Esophagus squamous epithelium (tissue), 5 donors: Measurements from ENCODE around the gene DGUOK. TPM values are rescaled to one million over a fixed set of nuclear protein-coding genes. Genes with fewer than 3 reads are reported as not detected.

Experiments
- DNase-seq: peaks from one replicate; lab custom pipeline; 2025; lab: John Stamatoyannopoulos, UW
- H3K27ac ChIP-seq, 4 donors: fragments of 200-600 bp; sonication (generic); one replicate each; pipeline ENCODE4 v1.5.1; 2016 to 2019; ENCODE audit warnings: mild to moderate bottlenecking in 1 of 4
- H3K27me3 ChIP-seq, 4 donors: fragments of 200-600 bp; sonication (generic); 1 replicate in 3 of 4; 2 replicates in 1 of 4; pipeline versions ENCODE4 v1.5.1 to v1.6.0; 2017 to 2021; ENCODE audit warnings: antibody characterized with exemption in 1 of 4
- H3K36me3 ChIP-seq, 3 donors: fragments of 200-600 bp; sonication (generic); one replicate each; pipeline ENCODE4 v1.5.1; 2016 to 2019
- H3K4me1 ChIP-seq, 3 donors: fragments of 200-600 bp; sonication (generic); one replicate each; pipeline ENCODE4 v1.5.1; 2017 to 2019
- H3K4me3 ChIP-seq, 4 donors: fragments of 200-600 bp; sonication (generic); 1 replicate in 3 of 4; 2 replicates in 1 of 4; pipeline ENCODE4 v1.5.1; 2016 to 2019; ENCODE audit warnings: mild to moderate bottlenecking in 2 of 4, moderate library complexity in 1 of 4
- H3K9me3 ChIP-seq, 3 donors: fragments of 200-600 bp; sonication (generic); one replicate each; pipeline ENCODE4 v1.5.1; 2016 to 2019
- POLR2A ChIP-seq, 4 donors: fragments of 450-650 bp; IDR thresholded peaks; one replicate each; pipeline ENCODE4 v1.6.1; 2017; ENCODE audit warnings: antibody characterized with exemption in 4 of 4, mild to moderate bottlenecking in 4 of 4, moderate library complexity in 3 of 4
- WGBS, 2 donors: methylation state at CpG; one replicate each; pipeline ENCODE4 v1.1.5; 2018; 5-methylcytosine and 5-hydroxymethylcytosine counted together
- intact Hi-C: fragments of 100-400 bp; cut with DNase I; formaldehyde crosslinking; loops from one replicate; pipeline ENCODE4 v1.15.0; 2022
- total RNA-seq, 4 donors: library from RNA; depleted of rRNA; stranded (reverse); fragments of >200 nt; gene quantifications; one replicate each; pipeline ENCODE4 v1.1.0, GENCODE V29; 2016
- TF ChIP-seq, protein P1 (sequence below), 6 experiments: fragments of 450-650 bp in 4 of 6; fragments of 200-600 bp in 2 of 6; sonication (generic) in 2 of 6; IDR thresholded peaks; one replicate each; pipeline ENCODE4 v1.5.1; 2016 to 2019; ENCODE audit warnings: antibody characterized with exemption in 6 of 6, mild to moderate bottlenecking in 4 of 6, moderate library complexity in 4 of 6
- donor health status: DM: yes; HTN: yes; CAD: no.

DGUOK gene
- total RNA-seq, 4 donors from 2014 or later: 23.5 to 53.4 (median 40.2) TPM

DNA sequence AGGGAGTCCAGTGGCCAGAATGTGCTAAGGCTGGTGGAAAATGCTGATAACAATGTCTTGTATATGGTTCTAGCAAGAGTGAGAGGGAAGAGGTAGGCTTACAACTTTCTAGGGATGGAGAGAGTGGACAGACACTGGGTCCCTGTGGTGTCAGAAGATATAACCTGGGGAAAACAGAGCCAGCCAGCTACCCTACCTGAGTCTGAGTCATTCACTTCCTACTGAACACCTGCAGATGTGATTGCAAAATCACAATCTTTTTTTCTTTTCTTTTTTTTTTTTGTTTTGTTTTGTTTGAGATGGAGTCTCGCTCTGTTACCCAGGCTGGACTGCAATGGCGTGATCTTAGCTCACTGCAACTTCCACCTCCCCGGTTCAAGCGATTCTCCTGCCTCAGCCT, 65.4 kb downstream of the DGUOK start:
- peaks cover 27 to 83% (median 27%) of the 10 kb centered on the region in 3 donors for H3K4me1 ChIP-seq
- TF ChIP-seq, protein P1, sequence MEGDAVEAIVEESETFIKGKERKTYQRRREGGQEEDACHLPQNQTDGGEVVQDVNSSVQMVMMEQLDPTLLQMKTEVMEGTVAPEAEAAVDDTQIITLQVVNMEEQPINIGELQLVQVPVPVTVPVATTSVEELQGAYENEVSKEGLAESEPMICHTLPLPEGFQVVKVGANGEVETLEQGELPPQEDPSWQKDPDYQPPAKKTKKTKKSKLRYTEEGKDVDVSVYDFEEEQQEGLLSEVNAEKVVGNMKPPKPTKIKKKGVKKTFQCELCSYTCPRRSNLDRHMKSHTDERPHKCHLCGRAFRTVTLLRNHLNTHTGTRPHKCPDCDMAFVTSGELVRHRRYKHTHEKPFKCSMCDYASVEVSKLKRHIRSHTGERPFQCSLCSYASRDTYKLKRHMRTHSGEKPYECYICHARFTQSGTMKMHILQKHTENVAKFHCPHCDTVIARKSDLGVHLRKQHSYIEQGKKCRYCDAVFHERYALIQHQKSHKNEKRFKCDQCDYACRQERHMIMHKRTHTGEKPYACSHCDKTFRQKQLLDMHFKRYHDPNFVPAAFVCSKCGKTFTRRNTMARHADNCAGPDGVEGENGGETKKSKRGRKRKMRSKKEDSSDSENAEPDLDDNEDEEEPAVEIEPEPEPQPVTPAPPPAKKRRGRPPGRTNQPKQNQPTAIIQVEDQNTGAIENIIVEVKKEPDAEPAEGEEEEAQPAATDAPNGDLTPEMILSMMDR (IDR thresholded peaks at IDR 0.05): no peak
- TF ChIP-seq POLR2A (IDR thresholded peaks at IDR 0.05): no peak
- intact Hi-C loops: loop anchor here (10.0 kb wide), 1 partner anchor 167 kb away; the partner anchor contains the start of gene STAMBP
- 45 to 47% methylated on average over 4 of the region's 4 CpGs for WGBS, 2 donors
- no peak overlapping the region for H3K4me3 ChIP-seq
- H3K9me3 ChIP-seq: no peaks in the 10 kb centered on the region
- peak overlapping the region in 2 of 4 donors; percentile 42 to 60 for H3K27ac ChIP-seq
- no peaks in the 10 kb centered on the region for H3K27me3 ChIP-seq
- peaks cover 0 to 20% (median 0%) of the 10 kb centered on the region in 3 donors for H3K36me3 ChIP-seq
- DNase-seq: no peak

DNA sequence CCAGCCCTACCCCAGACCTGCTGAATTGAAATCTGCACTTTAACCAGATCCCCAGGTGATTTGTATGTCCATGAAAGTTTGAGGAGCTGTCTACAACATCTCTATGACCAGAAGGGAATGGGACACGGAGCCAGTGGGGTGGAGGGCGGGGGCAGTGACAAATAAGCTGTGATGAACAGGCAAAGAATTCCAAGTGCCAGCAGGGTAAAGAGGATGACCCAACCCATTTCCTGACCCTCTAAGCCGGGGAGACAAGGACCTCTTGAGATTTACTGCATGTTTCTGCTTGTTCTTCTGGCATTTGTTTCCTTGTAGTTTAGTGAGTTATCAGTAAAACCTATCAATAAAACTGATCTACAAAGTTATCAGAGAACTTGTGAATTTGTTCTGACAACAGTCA, 66.7 kb downstream of the DGUOK start:
- intact Hi-C loops: loop anchor here (10.0 kb wide), 1 partner anchor 169 kb away; the partner anchor contains the start of gene STAMBP

DNA sequence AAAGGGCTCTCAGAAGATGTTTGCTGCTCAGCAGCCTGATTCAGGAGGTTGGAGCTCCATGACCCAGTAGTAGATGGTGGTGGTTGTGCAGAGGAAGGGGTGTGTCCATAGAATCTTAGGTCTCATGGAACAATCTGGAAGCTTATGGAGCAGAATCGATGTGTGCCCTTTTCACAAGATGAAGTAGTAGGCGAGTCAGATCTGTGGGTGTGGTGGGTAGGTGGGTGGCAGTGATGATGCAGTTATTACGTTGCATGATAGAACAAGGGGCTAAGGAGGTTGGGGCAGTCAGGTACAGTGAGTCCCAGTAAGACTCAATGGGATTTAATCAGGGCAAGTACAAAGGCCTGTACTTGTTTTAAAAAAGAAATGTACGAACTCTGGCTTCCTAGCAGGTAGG, 67.1 kb downstream of the DGUOK start:
- Histone ChIP-seq H3K4me3 (no peak overlapping the region), H3K9me3 (no peaks in the 10 kb centered on the region), H3K27ac (peak overlapping the region in 1 of 4 donors; percentile 29), H3K36me3 (peaks cover 0 to 20% (median 0%) of the 10 kb centered on the region in 3 donors), H3K4me1 (peaks cover 14 to 78% (median 15%) of the 10 kb centered on the region in 3 donors), H3K27me3 (no peaks in the 10 kb centered on the region)
- 54 to 68% methylated on average over 4 of the region's 4 CpGs for WGBS, 2 donors
- intact Hi-C loops: loop anchor here (10.0 kb wide), 1 partner anchor 169 kb away; the partner anchor contains the start of gene STAMBP
- DNase-seq: no peak
- TF ChIP-seq POLR2A (IDR thresholded peaks at IDR 0.05): no peak
- TF ChIP-seq, protein P1 (IDR thresholded peaks at IDR 0.05): no peak

More for the DNA sequence above, 66.7 kb downstream of the DGUOK start:
- 43 to 50% methylated on average over 3 of the region's 3 CpGs for WGBS, 2 donors
- H3K9me3 ChIP-seq: no peaks in the 10 kb centered on the region
- peak overlapping the region in 1 of 4 donors; percentile 29 for H3K27ac ChIP-seq
- peaks cover 0 to 20% (median 0%) of the 10 kb centered on the region in 3 donors for H3K36me3 ChIP-seq
- H3K4me1 ChIP-seq: peaks cover 15 to 82% (median 18%) of the 10 kb centered on the region in 3 donors
- DNase-seq: no peak
- TF ChIP-seq POLR2A (IDR thresholded peaks at IDR 0.05): no peak
- TF ChIP-seq, protein P1 (IDR thresholded peaks at IDR 0.05): no peak
- no peak overlapping the region for H3K4me3 ChIP-seq
- H3K27me3 ChIP-seq: no peaks in the 10 kb centered on the region

DNA sequence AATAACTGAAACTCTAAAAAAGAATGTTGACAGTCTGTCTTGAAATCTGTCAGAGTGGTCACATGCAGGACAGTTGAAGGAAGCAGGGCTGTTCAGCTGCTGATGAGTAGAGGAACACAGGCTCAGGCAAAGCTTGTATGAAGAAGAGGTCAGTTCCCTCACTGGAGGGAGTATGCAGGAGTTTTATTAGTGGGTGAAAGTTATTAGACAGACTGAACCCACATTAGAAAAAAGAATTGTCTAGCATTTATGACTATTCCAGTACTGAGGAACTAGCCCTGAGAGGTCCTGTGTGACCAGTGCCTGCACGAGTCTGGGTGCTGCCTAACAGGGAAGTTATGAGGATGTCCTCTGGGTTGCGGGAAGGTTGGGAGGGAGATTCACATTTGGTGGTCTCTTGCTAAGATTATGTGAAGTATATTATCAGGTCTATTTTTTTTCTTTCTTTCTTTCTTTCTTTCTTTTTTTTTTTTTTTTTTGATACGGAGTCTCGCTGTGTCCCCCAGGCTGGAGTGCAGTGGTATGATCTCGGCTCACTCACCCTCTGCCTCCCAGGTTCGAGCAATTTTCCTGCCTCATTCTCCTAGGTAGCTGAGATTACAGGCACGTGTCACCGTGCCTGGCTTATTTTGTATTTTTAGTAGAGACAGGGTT, 67.6 kb downstream of the DGUOK start:
- H3K36me3 ChIP-seq: peaks cover 0 to 17% (median 0%) of the 10 kb centered on the region in 3 donors
- TF ChIP-seq POLR2A (IDR thresholded peaks at IDR 0.05): no peak
- TF ChIP-seq, protein P1 (IDR thresholded peaks at IDR 0.05): no peak
- no peaks in the 10 kb centered on the region for H3K9me3 ChIP-seq
- intact Hi-C loops: loop anchor here (10.0 kb wide), 1 partner anchor 170 kb away; the partner anchor contains the start of gene STAMBP
- H3K27ac ChIP-seq: peak overlapping the region in 1 of 4 donors; percentile 29
- 88 to 93% methylated on average over 4 to 7 of the region's 8 CpGs for WGBS, 2 donors
- H3K4me3 ChIP-seq: no peak overlapping the region
- no peak for DNase-seq
- H3K27me3 ChIP-seq: no peaks in the 10 kb centered on the region
- H3K4me1 ChIP-seq: peaks cover 13 to 73% (median 14%) of the 10 kb centered on the region in 3 donors

DNA sequence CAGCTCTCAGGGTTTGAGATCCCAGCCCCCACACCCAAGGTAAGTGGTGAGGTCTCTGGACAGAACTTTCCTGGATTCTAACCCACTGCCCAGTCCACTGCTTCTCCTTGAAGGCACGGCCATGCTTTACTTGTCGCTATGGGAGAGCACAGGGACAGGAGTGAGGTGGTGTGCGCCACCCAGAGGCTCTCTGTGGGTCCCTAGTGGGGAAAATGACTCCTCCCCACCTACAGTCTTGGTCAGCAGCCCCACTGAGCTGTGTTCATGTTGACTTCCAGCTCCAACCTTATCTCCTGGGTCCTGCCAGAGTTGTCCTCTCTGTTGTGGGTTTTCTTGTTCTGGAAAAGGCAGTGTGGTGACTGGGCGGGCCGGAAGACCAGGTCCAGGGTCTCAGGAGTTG, 69.1 kb downstream of the DGUOK start:
- H3K27ac ChIP-seq: no peak overlapping the region
- H3K4me3 ChIP-seq: no peak overlapping the region
- DNase-seq: no peak
- peaks cover 21 to 74% (median 23%) of the 10 kb centered on the region in 3 donors for H3K4me1 ChIP-seq
- no peaks in the 10 kb centered on the region for H3K9me3 ChIP-seq
- H3K27me3 ChIP-seq: no peaks in the 10 kb centered on the region
- WGBS, 2 donors: 96 to 100% methylated on average over 3 of the region's 5 CpGs
- TF ChIP-seq POLR2A (IDR thresholded peaks at IDR 0.05): no peak
- TF ChIP-seq, protein P1 (IDR thresholded peaks at IDR 0.05): no peak
- intact Hi-C loops: loop anchor here (10.0 kb wide), 1 partner anchor 171 kb away; the partner anchor contains the start of gene STAMBP
- peaks cover 0 to 3% (median 0%) of the 10 kb centered on the region in 3 donors for H3K36me3 ChIP-seq
